ENCODE data around the gene RAB10. TPM values are rescaled to one million over a fixed set of nuclear protein-coding genes. Genes with fewer than 3 reads are reported as not detected.
"Not testable (repeated sequence)": the region's sequence is repeated elsewhere in the genome, so short reads cannot be mapped to it uniquely, and the experiment has no call there.

The RAB10 gene
- total RNA-seq: 150 and 380 TPM in 2 replicates

DNA sequence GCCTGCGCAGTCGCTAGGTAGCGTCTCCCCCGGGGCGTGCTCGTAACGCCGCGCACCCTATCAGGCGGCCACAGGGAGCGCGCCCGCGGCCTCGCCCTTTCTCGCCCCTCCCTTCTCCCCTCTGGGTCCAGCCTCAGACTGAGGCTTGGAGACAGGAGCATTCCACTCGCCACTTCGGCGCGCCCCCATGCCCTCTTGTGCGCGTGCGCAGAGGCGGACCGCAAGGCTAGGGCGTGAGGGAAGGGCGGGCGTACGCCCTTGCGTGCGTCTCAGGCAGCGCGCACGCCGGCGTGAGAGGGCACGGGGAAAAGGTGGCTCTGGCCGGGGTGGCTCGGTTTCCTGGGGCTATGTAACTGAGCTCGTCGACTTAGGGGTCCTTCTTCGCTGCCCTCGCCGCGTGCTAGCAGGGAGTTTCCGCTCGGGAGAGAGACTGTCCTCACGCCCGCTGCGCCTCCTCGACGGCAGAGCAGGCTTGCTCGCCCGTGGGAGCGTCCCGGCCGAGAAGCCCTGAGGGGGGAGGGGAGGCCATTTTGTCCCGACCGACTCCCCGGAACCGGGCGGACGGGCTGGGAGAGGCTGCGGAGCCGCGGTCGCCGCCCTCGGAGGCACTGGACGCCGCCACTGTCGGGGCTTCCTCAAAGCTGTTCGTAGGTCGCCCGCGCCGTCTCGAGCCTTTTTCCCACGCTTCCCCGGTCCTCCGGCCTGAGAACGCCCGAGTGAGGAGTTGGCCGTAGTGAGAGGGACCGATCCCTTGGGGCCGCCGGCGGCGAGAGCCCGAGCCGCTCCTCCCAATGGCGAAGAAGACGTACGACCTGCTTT, at the start of gene RAB10:
RAB10 (plus strand) TSS at position 267 of the 819 bp plus-strand sequence; CDS start at position 792, 525 bp downstream.
- DNase-seq (ENCODE audit: low read depth): peak; percentile 95

DNA sequence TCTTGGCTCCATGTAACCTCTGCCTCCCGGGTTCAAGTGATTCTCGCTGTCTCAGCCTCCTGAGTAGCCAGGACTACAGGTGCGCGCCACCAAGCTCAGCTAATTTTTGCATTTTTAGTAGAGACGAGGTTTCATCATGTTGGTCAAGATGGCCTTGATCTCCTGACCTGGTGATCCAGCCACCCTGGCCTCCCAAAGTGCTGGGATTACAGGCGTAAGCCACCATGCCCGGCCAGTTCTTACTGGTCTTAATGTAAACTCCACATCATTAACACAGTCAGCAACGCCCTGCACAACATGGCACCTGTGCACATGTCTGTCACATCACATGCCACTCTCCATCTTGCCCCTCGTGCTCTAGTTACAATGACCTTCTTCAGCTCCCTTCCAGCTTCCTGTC, 45.8 kb upstream of the RAB10 start:
- no peak for DNase-seq (ENCODE audit: low read depth)

DNA sequence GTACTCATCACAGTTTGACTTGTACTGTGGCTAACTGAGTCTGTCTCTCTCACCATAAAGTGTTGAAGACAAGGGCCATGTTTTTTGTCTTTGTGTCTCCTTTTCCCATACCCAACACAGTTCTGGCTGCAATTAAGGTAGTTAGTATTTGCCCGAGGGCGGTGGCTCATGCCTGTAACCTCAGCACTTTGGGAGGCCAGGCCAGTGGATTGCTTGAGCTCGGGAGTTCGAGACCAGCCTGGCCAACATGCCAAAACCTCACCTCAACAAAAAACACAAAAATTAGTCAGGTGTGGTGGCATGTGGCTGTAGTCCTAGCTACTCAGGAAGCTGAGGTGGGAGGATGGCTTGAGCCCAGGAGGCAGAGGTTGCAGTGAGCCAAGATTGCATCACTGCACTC, 44.7 kb upstream of the RAB10 start:
- DNase-seq (ENCODE audit: low read depth): no peak

DNA sequence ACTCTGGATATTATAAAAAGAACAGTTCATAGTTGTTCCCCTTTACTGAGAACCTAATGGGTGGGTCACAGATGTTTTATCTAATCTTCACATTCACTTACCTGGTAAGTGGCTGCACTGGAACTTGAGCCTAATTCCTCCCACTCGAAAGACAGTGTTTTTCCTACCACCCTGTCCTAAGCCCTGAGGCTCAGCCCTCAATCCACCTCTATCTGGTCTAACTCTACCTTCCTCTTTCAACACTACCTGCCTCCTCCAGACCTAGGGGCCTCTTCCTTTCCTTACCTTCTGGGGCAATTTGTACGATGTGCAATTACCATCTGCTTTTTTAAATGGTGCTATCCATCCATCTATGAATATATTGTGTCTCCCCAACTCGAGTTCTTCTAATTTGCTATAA, 41.9 kb upstream of the RAB10 start:
- DNase-seq (ENCODE audit: low read depth): no peak

DNA sequence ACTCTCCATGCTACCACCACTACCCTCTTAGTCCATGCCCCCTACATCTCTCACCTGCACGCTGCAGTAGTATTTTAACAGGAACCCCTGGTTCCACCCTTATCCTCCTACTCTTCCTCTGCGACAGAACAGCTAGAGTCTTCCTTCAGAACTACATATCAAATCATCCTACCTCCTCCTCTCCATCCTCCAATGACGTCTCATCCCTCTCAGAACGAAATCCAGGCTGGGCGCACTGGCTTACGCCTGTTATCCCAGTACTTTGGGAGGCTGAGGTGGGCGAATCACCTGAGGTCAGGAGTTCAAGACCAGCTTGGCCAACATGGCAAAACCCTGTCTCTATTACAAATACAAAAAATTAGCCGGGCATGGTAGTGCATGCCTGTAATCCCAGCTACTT, 41.3 kb upstream of the RAB10 start:
- no peak for DNase-seq (ENCODE audit: low read depth)

DNA sequence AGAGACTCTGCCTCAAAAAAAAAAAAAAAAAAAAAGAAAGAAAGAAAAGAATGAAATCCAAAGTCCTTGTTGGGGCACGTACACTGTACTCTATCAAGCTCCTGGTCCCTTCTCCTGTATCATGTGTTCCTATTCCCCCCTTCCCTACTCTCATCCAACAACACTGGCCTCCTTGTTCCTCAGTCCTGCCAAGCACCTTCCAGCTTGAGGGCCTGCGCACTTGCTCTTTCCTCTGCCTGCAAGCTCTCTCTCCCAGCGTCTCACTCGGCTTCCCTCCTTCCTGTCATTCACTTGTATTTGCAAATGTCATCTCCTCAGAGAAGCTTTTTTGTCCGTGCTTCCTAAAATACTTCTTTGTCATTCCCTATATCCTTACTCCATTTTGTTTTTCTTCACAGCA, 40.8 kb upstream of the RAB10 start:
- DNase-seq (ENCODE audit: low read depth): no peak

DNA sequence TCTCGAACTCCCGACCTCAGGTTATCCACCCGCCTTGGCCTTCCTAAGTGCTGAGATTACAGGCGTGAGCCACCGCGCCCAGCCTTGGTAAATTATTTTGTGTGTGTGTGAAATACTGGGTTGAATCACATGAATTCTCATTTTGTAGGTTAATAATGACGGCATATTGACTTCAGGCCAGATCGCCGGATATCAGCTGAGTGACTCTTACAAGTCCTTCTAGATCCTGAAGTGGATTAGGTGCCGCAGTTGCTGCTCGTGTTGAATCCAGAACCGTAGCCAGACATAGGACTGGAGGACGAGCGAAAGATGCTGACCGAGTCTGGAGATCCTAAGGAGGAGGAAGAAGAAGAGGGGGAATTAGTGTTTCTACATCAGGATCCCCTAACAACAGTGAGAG, 39.4 kb upstream of the RAB10 start:
- no peak for DNase-seq (ENCODE audit: low read depth)

DNA sequence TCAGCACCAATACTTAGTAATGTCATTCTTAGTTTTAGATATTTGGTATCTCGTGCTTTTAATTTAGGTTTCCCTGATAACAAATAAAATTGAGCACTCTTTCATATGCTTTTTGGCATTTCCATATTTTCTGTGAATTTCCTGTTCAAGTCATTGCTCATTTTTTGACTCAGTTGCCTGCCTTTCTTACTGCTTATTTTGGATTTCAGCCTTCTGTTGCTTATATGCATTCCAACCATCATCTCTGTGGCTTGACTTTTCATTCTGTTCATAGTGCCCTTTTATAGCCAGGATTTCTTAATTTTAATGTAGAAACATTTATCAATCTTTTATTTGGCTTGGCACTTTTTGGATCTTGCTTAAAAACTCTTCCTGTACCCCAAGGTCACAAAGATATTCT, 37.0 kb upstream of the RAB10 start:
- no peak for DNase-seq (ENCODE audit: low read depth)

DNA sequence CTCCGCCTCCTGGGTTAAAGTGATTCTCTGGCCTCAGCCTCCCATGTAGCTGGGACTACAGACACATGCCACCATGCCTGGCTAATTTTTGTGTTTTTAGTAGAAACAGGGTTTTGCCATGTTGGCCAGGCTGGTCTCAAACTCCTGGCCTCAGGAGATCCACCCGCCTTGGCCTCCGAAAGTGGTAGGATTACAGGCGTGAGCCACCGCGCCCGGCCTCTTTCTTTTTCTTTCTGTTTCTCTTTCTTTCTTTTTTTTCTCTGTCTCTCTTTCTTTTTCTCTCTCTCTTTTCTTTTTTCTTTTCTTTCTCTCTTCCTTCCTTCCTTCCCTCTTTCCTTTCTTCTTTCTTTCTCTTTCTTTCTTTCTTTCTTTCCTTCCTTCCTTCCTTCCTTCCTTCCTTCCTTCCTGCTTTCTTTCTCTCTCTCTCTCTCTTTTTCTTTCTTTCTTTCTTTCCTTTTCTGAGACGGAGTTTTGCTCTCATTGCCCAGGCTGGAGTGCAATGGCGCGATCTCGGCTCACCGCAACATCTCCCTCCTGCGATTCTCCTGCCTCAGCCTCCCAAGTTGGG, 35.0 kb upstream of the RAB10 start:
- not testable (repeated sequence) for DNase-seq (ENCODE audit: low read depth)

DNA sequence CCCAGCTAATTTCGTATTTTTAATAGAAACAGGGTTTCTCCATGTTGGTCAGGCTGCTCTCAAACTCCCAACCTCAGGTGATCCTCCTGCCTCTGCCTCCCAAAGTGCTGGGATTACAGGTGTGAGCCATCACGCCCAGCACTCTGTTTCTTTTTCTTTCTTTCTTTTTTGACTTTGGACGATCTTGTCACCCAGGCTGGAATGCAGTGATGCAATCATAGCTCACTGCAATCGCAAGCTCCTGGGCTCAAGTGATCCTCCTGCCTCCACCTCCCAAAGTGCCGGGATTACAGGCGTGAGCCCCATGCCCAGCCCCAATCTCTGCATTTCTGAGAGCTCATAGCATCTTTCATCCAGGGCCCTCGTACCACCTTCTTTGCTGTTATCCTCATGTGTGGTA, 34.5 kb upstream of the RAB10 start:
- not testable (repeated sequence) for DNase-seq (ENCODE audit: low read depth)

DNA sequence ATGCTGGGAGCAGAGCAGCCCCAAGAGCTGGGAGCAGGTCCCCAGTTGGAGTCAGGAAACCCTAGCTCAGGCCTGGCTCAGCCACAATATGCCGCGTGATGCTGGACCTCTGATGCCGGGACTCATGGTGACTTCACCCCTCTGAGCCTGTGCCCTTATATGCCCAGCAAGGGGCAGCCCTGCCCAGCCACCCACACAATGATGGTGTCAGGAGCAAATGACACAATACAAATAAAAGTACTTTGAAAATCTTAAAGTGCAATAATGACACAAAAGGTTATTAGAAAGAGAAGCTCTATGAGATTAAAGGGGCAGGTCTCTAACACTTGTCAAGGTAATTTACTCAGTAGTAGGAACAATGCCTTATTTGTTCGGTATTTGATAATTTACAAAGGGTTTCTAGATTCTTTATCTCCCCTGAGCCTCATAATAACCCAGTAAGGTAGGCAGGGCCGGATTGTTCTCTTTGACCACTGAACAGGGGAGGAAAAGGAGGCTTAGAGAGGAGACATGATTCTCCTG, 33.3 kb upstream of the RAB10 start:
- no peak for DNase-seq (ENCODE audit: low read depth)

DNA sequence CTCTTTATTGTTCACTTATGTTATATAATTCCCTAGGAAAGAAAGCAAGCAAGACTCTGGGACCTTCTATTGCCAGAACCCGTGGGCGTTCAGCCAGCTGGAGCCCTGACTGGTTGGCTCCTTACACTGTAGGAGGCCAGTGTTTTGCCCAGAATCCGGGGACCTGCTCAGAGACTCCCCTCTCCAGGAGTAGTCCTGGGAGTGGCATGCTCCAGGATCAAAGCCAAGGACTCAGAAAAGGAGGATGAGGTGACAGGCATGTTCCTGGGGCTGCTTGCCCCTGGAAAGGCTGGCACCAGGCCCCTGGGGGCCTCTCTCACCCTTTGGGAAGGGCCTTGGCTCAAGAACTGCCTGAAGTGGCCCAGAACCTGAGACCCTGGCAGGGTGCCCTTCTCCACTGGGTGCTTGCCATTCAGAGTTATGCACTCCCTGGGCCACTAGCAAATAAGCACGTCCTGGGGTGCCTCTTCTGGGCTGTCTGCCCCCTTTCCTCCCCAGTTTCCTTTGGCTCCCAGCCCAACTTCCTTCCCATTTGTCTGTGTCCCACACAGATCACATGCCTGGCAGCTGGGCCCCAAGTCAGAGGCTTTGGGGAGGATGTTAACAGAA, 32.0 kb upstream of the RAB10 start:
- no peak for DNase-seq (ENCODE audit: low read depth)

DNA sequence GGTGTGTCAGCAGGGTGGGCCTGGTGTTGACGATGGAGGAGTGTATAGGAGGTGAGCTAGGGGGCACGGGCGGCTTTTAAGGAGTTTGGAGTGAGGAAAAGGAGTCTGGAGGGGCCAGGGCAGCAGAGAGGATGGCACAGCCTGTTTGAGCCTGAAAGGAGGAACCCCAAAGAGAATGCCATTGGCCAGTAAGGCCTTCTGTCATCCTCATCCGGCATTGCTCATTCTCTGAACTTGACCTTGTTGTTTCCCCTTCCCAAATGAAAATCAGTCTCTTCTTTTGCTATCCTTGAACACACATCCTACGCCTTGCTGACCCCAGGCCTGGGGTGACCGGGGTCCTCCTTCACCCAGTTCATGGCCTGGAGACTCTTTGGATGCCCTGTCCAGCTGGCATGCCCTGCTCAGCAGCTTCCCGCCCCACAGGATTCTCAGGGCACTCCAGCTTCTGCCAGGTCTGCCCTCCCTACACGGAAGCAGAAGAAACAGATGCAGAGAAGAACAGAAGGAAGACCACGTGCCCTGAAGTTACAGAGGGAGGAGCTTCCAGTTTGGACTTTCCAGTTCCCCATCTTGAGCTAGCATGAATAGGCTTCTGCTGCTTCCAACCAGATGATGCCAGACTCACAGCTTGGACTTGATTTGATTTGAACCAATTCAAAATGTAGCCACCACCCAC, 31.1 kb upstream of the RAB10 start:
- DNase-seq (ENCODE audit: low read depth): no peak

DNA sequence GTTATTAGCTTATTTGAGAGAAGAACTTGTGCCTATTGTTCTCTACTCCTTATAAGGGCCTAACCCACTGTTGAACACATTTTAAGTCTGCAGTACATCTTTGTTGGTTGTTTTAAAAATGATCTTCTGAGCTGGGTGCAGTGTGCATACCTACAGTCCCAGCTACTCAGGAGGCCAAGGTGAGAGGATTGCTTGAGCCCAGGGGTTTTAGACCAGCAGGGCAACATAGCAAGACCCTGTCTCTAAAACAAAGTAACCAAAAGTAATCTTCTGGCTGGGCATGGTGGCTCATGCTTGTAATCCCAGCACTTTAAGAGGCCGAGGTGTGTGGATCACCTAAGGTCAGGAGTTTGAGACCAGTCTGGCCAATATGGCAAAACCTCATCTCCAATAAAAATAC, 25.8 kb upstream of the RAB10 start:
- DNase-seq (ENCODE audit: low read depth): no peak

DNA sequence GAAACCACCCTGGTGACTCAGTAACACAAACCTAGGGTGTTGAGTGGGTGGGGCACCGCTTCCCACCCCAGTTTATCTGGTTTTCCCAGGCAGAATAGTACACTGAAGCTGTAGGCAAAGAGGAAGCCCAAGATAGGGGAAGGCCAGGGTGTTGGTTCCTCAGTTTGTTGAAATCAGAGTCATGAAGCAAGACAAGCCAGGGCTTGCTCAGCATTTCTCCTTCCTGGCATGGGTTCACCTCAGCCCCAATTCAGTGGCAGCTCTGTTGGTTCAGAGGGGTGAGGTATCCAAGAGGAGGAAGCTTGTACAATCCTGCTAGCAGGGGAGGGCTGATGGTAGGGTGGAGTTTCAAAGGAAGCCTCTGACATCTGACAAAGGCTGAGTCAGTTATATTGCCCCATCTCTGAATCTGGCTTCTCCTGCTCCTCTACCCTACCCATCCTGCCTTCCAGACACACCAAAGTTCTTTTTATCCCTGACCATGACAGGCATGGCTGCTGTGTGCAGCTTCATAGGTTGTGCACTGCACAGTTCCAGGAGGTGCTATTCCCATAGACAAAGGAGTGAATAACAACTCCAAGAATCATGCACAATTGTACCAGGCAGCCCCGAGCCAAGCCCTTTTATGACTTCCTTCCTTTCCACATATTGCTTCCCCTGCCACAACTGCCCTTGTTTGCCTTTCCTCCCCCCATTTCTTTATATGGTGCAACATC, 24.9 kb upstream of the RAB10 start:
- peak; percentile 87 for DNase-seq (ENCODE audit: low read depth)

DNA sequence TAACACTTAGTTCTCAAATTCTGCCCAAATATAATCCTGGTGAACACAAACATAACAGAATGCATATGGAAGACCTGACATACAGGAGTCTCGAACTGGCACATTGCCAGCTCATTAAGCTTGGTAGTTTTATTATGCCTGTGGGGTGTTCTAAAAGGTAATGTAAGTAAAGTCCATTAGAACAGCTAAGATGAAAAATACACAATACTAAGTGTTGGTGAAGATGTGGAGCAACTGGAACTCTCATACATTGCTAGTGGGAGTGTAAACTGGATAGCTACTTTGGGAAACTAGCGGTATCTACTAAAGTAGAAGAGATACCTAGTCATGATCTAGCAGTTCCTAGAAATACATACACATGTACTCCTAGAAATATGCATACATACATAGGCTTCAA, 24.3 kb upstream of the RAB10 start:
- no peak for DNase-seq (ENCODE audit: low read depth)

DNA sequence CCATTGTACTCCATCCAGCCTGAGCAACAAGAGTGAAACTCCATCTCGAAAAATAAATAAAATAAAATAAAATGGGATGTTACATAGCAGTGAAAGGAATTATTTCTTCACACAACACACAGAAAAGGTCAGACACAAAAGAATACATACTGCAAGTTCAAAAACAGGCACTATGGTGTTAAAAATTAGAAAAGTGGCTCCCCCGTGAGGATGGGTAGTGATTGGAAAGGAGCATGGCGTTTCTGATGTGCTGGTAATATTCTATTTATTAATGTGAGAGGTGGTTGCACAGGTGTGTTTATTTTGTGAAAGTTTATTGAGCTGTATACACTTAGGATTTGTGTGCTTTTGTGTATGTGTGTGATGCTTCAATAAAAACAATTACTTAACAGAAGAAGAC, 22.9 kb upstream of the RAB10 start:
- DNase-seq (ENCODE audit: low read depth): no peak

DNA sequence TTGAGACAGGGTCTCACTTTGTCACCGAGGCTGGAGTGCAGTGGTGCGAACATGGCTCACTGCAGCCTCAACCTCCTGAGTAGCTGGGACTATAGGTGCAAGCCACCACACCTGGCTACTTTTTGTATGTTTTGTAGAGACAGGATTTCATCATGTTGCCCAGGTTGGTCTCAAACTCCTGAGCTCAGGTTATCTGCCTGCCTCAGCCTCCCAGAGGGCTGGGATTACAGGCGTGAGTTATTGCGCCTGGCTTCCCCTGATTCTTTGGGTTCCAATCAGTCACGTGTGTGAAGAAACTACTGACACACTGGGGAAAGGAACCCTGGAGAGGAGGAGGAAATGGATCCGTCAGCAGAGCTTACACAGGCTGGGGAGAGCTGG, 22.3 kb upstream of the RAB10 start:
- no peak for DNase-seq (ENCODE audit: low read depth)

DNA sequence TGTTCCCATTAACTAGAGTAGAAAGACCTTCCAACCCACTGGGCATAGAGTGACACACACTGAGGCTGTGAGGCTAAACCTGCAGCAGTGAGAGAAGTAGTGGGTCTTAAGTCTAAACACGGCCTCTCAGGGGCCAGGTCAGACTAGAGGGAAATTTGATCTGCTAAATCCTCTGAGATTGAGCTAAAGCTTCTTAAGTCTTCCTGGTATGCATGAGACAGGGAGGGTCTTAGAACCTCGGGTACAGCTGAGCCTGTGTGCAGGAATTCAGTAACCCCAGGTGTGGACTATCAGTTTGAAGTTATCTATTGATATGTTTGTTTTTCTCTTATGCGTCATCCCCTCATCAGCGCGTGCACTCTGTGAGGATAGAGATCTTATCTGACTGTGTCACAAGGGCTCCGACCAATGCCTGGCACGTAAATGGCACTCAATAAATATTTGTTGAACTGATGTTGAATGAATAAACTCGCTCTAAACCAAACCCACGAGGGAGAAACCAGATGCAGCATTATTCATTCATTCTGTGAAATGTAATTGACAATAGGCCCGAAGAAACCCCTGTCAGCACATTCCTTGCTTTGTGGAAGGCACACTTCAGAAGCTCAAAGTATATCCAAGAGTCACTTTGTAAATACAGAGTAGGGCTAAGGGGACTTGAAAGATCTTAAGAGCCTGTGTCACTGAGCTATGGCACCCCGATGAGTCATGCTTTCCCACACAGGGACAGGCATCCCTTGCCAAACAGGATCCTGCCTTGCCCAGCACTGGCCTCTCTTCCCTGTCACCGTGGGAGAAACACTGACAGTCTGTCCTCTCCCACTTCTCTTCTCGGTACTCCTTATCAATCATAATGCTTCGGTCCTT, 21.7 kb upstream of the RAB10 start:
- peak; percentile 75 for DNase-seq (ENCODE audit: low read depth)

DNA sequence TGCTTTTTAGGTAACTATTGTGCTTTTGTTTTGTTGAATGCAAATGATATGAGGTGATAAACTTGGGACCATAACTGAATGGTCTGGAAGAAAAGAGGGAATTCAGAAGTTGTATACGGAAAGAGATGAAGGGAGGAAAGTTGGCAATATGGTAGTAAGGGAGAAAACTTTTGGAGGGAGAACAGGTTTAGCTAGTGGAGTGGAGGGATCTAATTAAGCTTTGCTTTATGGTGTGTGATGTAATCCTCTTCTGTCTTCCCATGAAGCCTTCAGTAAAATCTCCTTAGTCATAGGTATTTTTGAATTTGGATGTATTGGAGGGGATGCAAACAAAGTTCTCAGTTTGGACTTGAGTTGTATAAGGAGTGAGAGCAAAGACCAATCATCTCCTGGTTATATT, 20.2 kb upstream of the RAB10 start:
- DNase-seq (ENCODE audit: low read depth): no peak

All from renal cortical epithelial cell (primary cell).